Stimulated activated CD4-positive, alpha-beta T cell treated with anti-CD3 and anti-CD28 coated beads, Interleukin-1b, Interleukin-23, amount 100 ng/mL, for 24 hours (primary cell): ENCODE measurements around the gene FOXE3.

ENCODE experiments used
- DNase-seq, 4 experiments: peaks; one replicate each; pipeline ENCODE4 v3.0.0-alpha.2; 2020; ENCODE audit warnings: low read depth in 4 of 4, low spot score in 1 of 4

Gene FOXE3

GRCh38 chr1:47434051-47434842 is 18.2 kb downstream of the FOXE3 start:
- DNase-seq: no peak

- DNase-seq: no peak
These were observed 19.6 kb downstream of the FOXE3 start for GRCh38 chr1:47435506-47436303.

GRCh38 chr1:47436304-47436978 is 20.4 kb downstream of the FOXE3 start:
- DNase-seq: peak; percentile 51 to 70 (median 54)

- no peak for DNase-seq
These were observed 20.9 kb downstream of the FOXE3 start for GRCh38 chr1:47436979-47437446.

GRCh38 chr1:47437447-47438164 is 21.5 kb downstream of the FOXE3 start, which contains the start of gene FOXD2:
Gene FOXD2 (plus strand): TSS chr1:47438044. CDS start chr1:47438136, 92 bp downstream.
- peak; percentile 84 to 93 (median 88) for DNase-seq

- no peak for DNase-seq
These were observed 22.3 kb downstream of the FOXE3 start for GRCh38 chr1:47438165-47439016.

- no peak for DNase-seq
These were observed 23.1 kb downstream of the FOXE3 start for GRCh38 chr1:47439017-47439818.

- DNase-seq: no peak
These were observed 23.9 kb downstream of the FOXE3 start for GRCh38 chr1:47439819-47440598.

GRCh38 chr1:47440599-47441081 is 24.6 kb downstream of the FOXE3 start:
- no peak for DNase-seq

- DNase-seq: no peak
These were observed 25.5 kb downstream of the FOXE3 start for GRCh38 chr1:47441450-47442106.

GRCh38 chr1:47442202-47442601 is 26.1 kb downstream of the FOXE3 start:
- DNase-seq: no peak

- DNase-seq: no peak
These were observed 26.9 kb downstream of the FOXE3 start for GRCh38 chr1:47442842-47443529.

- DNase-seq: no peak
These were observed 27.6 kb downstream of the FOXE3 start for GRCh38 chr1:47443530-47444296.

GRCh38 chr1:47444297-47444561 is 28.1 kb downstream of the FOXE3 start:
- DNase-seq: no peak

- no peak for DNase-seq
These were observed 28.7 kb downstream of the FOXE3 start for GRCh38 chr1:47444562-47445465.
